Measurements from ENCODE around the gene PSMC5.
"Not testable (repeated sequence)": the region's sequence is repeated elsewhere in the genome, so short reads cannot be mapped to it uniquely, and the experiment has no call there.

The PSMC5 gene

DNA sequence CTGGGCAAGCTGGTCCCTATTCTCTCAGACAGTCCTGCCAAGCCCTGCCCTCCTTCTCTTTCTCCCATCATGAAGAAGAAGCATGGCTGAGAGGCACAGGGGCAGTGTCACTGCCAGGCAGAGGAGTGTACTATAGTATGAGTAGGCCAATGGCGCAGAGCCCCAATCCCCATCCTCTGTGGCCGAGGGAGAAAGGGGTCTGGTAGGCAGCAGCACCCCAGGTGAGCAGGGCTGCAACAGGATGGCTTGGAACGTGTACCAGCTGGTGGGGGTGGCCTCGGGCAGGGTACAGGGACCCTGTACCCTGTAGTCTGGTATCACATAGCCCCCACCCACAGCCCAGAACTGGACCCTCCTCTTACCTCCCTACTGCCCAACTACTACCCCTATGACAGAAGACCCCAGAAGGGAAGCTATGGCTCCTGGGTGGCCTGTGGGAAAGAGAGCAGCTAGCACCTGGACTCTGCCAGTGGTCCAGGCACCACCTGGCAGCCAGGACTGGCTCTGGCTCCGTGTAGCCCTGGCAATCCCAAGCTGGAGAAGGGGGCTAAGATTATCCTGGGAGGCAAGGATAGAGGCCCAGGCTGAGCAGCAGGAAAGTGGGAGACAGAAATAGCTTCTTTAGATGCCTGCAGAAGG lies 10.8 kb downstream of the PSMC5 start:
- H3K9me3 Mint-ChIP-seq = no peaks in the 10 kb centered on the region
- no peak overlapping the region for H3K4me3 Mint-ChIP-seq
- H3K27me3 Mint-ChIP-seq = no peaks in the 10 kb centered on the region
- DNase-seq (ENCODE audit: low spot score in 2 of 2) (no peak), ATAC-seq (ENCODE audit: low read depth) (no peak)
- H3K36me3 Mint-ChIP-seq = peaks cover 7% of the 10 kb centered on the region
- peaks cover 22% of the 10 kb centered on the region for H3K4me1 Mint-ChIP-seq
- no peak overlapping the region for H3K27ac Mint-ChIP-seq

DNA sequence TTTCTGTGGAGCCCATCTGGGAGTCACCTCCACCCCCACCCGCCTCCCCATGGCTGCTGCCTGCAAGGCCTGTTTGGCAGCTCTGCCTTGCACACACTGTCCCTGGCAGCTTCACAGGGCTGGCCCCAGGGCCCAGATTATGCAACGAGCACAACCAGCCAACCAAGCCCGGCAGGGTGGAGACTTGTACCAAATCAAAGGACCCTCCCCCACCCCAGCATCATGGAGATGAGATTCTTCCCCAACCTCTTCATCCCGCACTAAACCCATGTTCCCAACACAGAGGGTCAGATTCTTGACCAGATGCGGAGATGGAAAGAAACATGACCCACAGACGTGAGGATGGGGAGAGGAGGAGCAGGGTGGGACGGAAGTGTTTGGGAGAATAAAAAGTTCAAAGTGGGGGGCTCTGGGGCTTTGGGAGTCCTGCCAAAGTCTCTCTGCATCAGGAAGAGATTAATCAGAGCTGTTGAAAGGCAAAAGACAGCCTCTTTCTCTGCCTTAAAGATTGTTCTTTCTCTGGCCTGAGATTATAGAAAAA lies 11.5 kb downstream of the PSMC5 start:
- Mint-ChIP-seq H3K4me3 (no peak overlapping the region), H3K4me1 (peaks cover 22% of the 10 kb centered on the region), H3K9me3 (no peaks in the 10 kb centered on the region), H3K36me3 (peaks cover 7% of the 10 kb centered on the region), H3K27me3 (no peaks in the 10 kb centered on the region), H3K27ac (no peak overlapping the region)
- DNase-seq (ENCODE audit: low spot score in 2 of 2) (no peak), ATAC-seq (ENCODE audit: low read depth) (no peak)

DNA sequence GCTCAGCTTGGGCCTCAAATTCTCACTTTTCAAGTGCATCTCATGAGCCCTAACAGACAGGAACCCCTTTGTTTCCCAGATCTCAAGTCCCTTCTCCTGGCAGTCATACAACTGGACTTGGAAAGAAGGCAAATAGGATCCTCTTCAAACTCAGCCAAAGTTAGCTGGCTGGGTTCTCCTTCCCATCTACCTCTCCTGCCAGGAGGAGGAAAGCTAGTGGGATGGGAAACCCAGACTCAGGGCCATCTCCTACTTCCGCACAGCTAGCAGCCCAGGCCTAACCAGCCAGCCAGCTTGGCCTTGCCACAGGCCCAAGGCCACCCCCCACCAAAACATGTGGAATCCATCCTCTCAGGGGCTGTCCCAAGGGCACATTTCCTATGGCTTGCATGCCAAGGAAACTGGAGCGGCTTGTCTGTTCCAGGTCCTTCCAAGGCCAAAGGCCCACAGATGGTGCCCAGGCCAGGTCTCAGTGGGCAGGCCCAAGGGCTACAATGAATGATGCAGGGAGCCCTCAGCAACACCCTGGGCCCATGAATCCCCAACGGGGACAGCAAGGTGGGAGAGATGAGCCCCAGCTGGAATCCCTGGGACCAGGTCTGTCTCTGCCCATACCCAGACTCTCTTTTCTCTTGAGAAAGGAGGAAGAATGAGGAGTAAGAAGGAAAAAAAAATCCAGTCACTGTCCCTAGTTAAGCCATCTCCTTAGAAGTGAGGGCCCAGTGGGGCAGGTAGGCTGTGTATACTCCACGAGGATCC lies 13.5 kb downstream of the PSMC5 start:
- Mint-ChIP-seq H3K4me1 (peaks cover 14% of the 10 kb centered on the region), H3K9me3 (no peaks in the 10 kb centered on the region), H3K4me3 (peak overlapping the region; percentile 95), H3K36me3 (no peaks in the 10 kb centered on the region), H3K27ac (peak overlapping the region; percentile 76), H3K27me3 (no peaks in the 10 kb centered on the region)
- ATAC-seq (ENCODE audit: low read depth) (no peak), DNase-seq (ENCODE audit: low spot score in 2 of 2) (no peak)

DNA sequence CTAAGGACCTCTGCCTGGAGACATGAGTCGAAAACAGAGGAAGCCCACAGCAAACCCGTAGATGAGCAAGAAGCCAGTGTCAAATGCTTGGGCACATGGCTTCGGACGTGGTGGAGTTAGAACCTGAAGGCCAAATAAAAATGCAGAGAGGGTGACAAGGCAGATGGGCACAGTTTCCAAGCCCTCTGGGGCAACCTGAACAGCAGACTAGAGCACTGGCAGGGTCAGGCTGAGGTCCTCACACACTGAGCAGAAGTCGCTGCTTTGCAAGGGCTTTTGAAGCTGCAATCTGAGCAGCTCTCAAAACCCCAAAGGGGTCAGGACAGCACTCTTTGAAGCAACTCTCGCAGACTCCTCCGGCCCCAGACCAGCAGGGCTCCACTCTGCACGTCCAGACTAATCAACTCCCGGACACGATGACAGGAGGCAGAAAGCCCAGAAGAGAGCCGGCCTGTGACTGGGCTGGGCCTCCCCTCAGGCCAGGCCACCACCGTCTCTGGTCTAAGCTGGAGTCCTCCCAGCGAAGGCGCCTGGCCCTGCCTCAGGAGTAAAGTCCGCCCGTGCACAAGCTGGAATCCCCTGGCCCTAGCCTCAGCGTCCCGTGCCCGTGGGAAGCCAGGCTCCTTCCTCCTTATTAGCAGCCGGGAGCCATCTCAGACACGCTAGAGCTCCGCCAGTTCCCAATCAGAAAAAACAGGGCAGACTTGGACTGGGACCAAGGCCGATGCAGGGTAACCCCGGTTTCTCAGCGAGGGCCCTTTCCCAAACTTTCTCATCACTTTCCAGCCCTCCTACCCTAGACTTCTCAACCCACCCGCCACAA lies 14.3 kb downstream of the PSMC5 start:
- DNase-seq (ENCODE audit: low spot score in 2 of 2) (no peak), ATAC-seq (ENCODE audit: low read depth) (no peak)
- Mint-ChIP-seq H3K27me3 (no peaks in the 10 kb centered on the region), H3K4me3 (peak overlapping the region; percentile 95), H3K27ac (peak overlapping the region; percentile 76), H3K4me1 (peaks cover 14% of the 10 kb centered on the region), H3K36me3 (no peaks in the 10 kb centered on the region), H3K9me3 (no peaks in the 10 kb centered on the region)

DNA sequence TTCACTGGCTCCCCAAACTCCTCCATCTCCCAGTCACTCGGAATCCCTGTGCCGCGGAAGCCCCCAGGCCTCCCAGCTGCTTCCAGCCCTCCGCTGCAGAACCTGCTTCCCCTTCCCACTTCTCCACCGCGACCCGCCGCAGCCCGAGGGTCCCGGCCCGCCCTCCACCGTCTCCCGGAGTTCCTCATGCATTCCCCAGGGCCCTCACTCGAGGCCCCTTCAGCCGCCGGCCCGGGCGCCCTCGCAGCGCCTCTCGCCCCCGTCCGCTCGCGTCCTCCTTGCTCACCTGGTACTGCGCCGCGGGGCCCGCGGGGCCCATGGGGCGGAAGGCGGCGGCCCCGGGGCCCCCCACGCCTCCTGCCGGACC lies 14.9 kb downstream of the PSMC5 start:
- ATAC-seq (ENCODE audit: low read depth) = peak; percentile 17
- no peaks in the 10 kb centered on the region for H3K9me3 Mint-ChIP-seq
- H3K4me1 Mint-ChIP-seq = peaks cover 14% of the 10 kb centered on the region
- H3K27me3 Mint-ChIP-seq = no peaks in the 10 kb centered on the region
- H3K27ac Mint-ChIP-seq = peak overlapping the region; percentile 76
- no peaks in the 10 kb centered on the region for H3K36me3 Mint-ChIP-seq
- no peak for DNase-seq (ENCODE audit: low spot score in 2 of 2)
- peak overlapping the region; percentile 95 for H3K4me3 Mint-ChIP-seq

DNA sequence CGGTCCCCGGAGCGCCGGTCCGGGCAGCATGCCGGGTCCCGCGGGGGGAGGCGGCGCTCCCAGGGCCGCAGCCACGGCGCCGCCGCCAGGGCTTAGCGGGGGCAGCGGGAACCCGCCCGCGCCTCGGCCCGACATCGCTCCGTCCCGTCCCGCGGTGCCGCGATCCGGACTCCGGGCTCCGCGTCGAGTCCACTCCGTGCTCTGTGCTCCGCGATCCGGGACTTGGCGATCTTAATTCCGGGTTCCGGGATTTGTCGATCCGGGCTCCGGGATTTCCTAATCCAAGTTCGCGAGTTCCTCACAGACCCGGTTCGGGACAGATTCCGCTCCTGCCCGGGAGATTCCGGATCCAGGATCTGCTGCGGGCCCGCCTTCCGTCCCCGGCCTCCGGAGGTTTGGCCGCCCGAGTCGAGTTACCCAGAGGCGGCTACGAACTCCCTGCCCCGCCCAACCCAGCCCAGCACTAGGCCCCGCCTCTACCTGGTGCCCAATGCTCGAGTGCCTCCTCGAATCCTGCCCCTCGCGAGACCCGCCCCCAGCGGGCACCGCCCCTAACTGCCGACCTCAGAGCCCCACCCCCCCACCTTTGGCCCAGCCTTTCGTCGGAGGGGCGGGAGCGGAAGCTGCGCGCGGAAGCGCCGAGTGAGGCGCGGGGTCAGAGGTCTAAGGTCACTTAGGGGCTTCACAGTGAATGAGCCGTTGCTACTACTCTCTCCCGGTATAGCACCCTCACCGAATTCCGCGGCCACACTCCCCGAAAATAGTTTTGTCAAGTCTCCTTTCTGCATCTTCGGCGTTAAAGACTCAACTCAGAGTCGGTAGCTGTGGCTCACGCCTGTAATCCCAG lies 15.5 kb downstream of the PSMC5 start, which contains the start of gene SMARCD2:
Gene SMARCD2, minus strand, starts transcription at position 146 of the 847 bp plus-strand sequence. Its CDS starts 11 bp downstream, at position 135.
- H3K36me3 Mint-ChIP-seq = no peaks in the 10 kb centered on the region
- DNase-seq (ENCODE audit: low spot score in 2 of 2) = peak; percentile 93 to 97
- H3K27me3 Mint-ChIP-seq = no peaks in the 10 kb centered on the region
- H3K27ac Mint-ChIP-seq = peak within 1 kb of the TSS; percentile 89
- H3K4me3 Mint-ChIP-seq = peak within 1 kb of the TSS; percentile 95
- no peaks in the 10 kb centered on the region for H3K9me3 Mint-ChIP-seq
- peaks cover 16% of the 10 kb centered on the region for H3K4me1 Mint-ChIP-seq
- ATAC-seq (ENCODE audit: low read depth) = peak; percentile 82

DNA sequence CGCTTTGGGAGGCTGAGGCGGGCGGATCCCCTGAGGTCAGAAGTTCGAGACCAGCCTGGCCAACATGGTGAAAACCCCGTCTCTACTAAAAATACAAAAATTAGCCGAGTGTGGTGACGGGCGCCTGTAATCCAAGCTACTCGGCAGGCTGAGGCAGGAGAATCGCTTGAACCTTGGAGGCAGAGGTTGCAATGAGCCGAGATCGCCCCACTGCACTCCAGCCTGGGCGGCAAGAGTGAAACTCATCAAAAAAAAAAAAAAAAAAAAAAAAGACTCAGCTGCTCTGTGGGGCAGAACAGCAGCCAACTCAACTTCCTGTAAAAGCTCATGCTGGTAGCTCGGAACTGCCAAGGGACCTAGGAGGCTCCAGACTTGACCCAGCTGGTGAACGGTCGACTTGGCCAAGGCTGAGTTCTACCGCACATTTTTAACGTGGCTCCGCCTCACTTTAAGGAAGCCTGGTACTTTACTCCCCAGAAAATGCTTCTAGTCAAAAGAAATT lies 16.2 kb downstream of the PSMC5 start:
- not testable (repeated sequence) for H3K36me3 Mint-ChIP-seq, H3K9me3 Mint-ChIP-seq, H3K27me3 Mint-ChIP-seq
- Mint-ChIP-seq H3K4me1 (peaks cover 18% of the 10 kb centered on the region), H3K27ac (peak overlapping the region; percentile 89), H3K4me3 (peak overlapping the region; percentile 84)
- ATAC-seq (ENCODE audit: low read depth) = peak; percentile 48
- DNase-seq (ENCODE audit: low spot score in 2 of 2) = peak in 1 of 2 donors; percentile 36

DNA sequence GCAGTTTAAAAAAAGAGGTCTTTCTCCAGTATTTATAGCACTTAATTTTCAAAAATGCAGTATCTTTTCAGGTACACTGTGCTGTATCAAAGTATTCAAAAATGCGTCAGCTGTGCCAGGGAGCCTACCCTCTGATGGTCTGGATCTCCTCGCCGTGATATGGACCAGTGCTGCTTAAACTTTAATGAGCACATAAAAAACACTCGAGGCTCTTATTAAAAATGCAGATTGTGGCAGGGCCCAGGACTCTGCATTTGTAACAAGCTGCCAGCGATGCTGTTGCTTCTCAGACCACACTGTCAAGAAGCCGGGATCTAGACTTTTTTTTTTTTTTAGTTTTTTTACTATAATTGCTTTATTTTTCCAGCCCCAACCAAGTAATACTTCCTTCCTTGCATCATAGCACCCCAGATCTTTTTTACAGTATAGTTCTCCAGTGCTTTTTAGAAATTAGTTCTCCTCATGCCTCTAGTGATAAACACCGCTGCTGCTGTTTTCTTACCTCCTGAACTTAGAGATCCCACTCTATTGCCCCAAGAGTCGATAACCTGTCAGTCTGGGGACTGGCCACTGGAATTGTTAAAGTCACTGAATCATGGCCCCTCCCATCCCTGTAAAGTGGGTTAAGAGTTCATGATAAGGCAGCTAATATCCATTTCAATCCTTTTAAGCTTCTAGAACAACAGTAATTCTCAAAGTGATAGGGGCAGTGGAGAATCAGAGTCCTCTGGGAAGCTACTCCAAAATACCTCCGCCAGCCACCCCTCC lies 16.9 kb downstream of the PSMC5 start:
- ATAC-seq (ENCODE audit: low read depth) = no peak
- no peak for DNase-seq (ENCODE audit: low spot score in 2 of 2)
- Mint-ChIP-seq H3K36me3 (no peaks in the 10 kb centered on the region), H3K27ac (peak overlapping the region; percentile 89), H3K9me3 (no peaks in the 10 kb centered on the region), H3K4me3 (peak overlapping the region; percentile 84), H3K27me3 (no peaks in the 10 kb centered on the region), H3K4me1 (peaks cover 23% of the 10 kb centered on the region)

DNA sequence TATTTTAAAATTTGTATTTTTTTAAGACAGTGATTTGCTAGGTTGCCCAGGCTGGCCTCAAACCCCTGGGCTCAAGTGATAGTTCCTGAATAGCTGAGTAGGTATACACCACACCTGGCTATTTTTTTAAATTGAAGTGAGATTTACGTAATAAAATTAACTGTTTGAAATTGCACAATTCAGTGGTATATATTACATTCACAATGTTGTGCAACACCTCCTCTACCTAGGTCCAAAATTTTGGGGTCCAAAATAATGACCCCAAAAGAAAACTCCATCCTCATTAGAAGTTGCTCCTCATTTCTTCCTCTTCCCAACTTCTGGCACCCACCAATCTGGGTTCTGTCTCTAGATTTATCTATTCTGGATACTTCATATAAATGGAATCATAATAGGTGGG lies 18.3 kb downstream of the PSMC5 start:
- no peak for ATAC-seq (ENCODE audit: low read depth)
- Mint-ChIP-seq H3K9me3 (no peaks in the 10 kb centered on the region), H3K4me1 (peaks cover 21% of the 10 kb centered on the region), H3K27ac (no peak overlapping the region), H3K4me3 (no peak overlapping the region), H3K27me3 (no peaks in the 10 kb centered on the region), H3K36me3 (no peaks in the 10 kb centered on the region)
- DNase-seq (ENCODE audit: low spot score in 2 of 2) = no peak

DNA sequence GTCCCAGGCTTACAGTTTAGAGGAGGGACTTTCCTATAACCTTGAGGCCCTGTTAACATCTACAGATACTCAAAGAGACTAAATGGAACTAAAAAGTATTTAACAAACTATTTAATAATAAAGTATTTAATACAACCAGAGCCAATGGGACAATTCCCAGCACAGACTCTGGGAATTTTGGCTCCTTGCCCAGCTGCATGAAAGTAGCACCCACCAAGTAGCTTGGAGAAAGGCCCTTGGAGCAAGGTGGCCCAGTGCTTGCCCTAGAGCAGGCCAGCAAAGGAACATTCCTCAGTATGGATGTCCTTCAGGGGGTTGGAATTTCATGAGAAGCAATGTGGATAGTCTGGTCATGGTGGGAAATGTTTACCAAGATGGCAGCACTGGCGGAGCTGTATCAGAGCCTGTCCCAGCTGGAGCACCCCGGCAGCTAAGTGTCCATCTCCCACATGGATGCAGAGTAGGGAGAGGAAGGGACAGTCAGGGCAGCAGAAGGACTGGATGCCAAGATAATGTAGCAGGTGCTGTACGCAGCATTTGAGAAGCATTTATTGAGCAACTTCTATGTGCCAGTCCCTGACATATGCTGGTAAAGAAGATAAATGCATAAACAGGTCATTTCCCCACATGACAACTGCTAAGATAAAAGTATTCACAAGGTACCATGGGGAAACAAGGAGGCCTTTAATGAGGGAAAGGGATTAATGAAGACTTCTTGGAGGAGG lies 20.5 kb downstream of the PSMC5 start:
- Mint-ChIP-seq H3K27ac (peak overlapping the region; percentile 84), H3K27me3 (no peaks in the 10 kb centered on the region), H3K36me3 (no peaks in the 10 kb centered on the region), H3K4me1 (peaks cover 13% of the 10 kb centered on the region), H3K9me3 (no peaks in the 10 kb centered on the region), H3K4me3 (peak overlapping the region; percentile 40)
- DNase-seq (ENCODE audit: low spot score in 2 of 2) (no peak), ATAC-seq (ENCODE audit: low read depth) (no peak)

DNA sequence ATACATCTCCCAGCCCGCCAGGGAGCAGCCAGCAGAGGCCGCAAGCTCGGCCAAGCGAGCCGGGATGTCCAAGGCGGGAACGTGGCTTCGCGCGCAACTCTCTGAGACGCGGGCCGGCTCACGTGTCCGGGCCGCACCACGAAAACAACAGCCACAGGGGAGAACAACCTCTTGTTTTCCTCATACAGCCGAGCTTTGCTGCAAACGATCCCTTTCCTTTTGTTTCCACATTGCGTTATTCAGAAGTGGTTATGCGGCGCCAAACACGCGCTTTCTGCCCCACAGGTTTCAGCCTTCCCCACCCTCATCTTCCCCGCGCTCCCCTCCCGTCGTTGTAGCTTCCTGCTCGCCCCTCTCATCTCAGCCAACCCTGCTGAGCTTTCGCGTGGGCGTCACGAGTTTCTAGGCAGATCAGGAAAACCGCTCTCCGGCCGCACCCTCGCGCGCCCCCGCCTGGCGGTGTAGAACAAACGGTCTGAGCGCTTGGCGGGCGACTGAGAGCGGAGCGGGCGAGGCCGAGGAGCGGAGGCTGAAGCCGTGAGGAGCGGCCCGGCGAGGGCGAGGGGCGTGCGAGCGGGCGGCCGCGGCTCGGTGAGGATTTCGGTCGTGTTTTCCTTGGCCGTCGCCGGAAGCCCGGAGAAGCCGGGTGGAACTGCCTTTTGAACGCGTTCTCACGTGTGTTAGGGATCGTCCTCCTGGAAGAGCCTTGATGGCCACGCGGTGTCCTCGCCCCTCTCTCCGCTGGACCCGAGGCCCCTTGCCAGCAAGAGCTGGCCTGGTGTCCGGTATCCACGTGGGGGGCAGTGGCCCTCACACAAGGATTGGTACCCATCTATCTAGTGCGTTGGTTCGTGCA lies 21.8 kb downstream of the PSMC5 start:
- DNase-seq (ENCODE audit: low spot score in 2 of 2) (peak; percentile 98 to 99), ATAC-seq (ENCODE audit: low read depth) (peak; percentile 94)
- Mint-ChIP-seq H3K27ac (peak overlapping the region; percentile 96), H3K9me3 (no peaks in the 10 kb centered on the region), H3K4me3 (peak overlapping the region; percentile 91), H3K36me3 (no peaks in the 10 kb centered on the region), H3K27me3 (no peaks in the 10 kb centered on the region), H3K4me1 (peaks cover 13% of the 10 kb centered on the region)
